GM12891 (cell line): Measurements from ENCODE around the gene VIPR1.

ENCODE experiments used
- DNase-seq: peaks from one replicate; pipeline ENCODE4 v3.0.0; 2011; ENCODE audit warnings: low spot score; ENCODE audit not compliant: insufficient read length
- FAIRE-seq: peaks from 2 replicates; lab custom pipeline; 2011; peaks lifted over from hg19 to GRCh38; lab: Jason Lieb, UNC
- PAX5 ChIP-seq: IDR thresholded peaks from 2 replicates; pipeline ENCODE4 v1.6.1; 2011; ENCODE audit warnings: low read length, moderate library complexity, mild to moderate bottlenecking; ENCODE audit not compliant: insufficient read depth, severe bottlenecking
- POLR2A ChIP-seq: IDR thresholded peaks from 2 replicates; pipeline ENCODE4 v1.6.1; 2011; ENCODE audit warnings: low read depth, low read length, control low read depth
- POLR2AphosphoS5 ChIP-seq: IDR thresholded peaks from 2 replicates; pipeline ENCODE4 v1.6.1; 2011; ENCODE audit warnings: low read depth, low read length, control low read depth
- POU2F2 ChIP-seq: IDR thresholded peaks from 2 replicates; pipeline ENCODE4 v1.6.1; 2011; ENCODE audit warnings: low read depth, mild to moderate bottlenecking, control low read depth, low read length, moderate library complexity
- SPI1 ChIP-seq: IDR thresholded peaks from 2 replicates; pipeline ENCODE4 v1.6.1; 2011; ENCODE audit warnings: low read depth, low read length, control low read depth
- TAF1 ChIP-seq: IDR thresholded peaks from 2 replicates; pipeline ENCODE4 v1.6.1; 2011; ENCODE audit warnings: low read depth, low read length, control low read depth

The VIPR1 gene

GRCh38 chr3:42503957-42504333 lies 1.5 kb downstream of the VIPR1 start:
- DNase-seq (no peak), FAIRE-seq (no peak)
- TF ChIP-seq PAX5, result no peak
- TF ChIP-seq TAF1, result no peak
- TF ChIP-seq POLR2A, result no peak
- TF ChIP-seq POLR2AphosphoS5, result no peak
- TF ChIP-seq SPI1, result no peak
- TF ChIP-seq POU2F2, result no peak

DNA sequence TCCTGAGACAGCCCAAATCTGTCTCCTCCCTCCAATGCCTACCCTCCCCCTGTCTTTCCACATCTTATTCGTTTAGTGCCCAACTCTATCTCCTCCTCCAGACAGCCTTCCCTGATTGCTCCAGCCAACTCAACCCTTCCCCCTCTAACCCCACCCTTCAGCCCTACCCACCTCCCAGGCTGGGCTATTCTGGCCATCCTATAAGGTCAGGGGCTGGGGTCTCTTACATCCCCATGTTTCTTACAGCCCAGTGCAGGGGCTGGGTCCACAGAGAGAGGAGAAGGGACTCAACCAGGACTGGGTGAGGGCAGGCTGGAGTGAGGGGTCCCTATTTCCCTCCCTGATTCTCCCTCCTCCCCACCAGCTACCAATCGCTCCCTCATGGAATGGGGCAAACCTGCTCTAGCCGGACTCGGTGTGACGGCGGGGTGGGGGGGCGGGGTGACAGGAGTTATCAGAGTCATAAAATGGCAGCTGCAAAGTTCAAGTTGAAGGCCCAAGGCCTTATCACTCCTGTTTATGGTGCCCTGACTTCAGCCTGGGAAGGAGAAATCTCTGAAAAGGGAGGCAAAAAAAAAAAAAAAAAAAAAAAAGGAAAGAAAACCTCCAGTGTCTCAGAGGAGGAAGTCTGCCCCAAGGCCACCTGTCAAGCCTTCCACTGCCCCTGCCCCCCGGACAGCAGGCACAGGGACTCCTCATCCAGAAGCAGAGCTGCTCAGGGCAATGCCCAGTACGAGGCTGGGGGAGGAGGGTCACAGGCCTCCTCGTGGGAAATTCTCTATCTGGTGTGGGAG lies 2.1 kb downstream of the VIPR1 start:
- no peak for TF ChIP-seq TAF1
- no peak for TF ChIP-seq POLR2AphosphoS5
- no peak for TF ChIP-seq SPI1
- TF ChIP-seq POLR2A, result no peak
- TF ChIP-seq POU2F2, result no peak
- no peak for TF ChIP-seq PAX5
- FAIRE-seq, result no peak
- no peak for DNase-seq

- FAIRE-seq (no peak), DNase-seq (no peak)
- no peak for TF ChIP-seq POLR2AphosphoS5
- no peak for TF ChIP-seq TAF1
- no peak for TF ChIP-seq SPI1
- no peak for TF ChIP-seq PAX5
- no peak for TF ChIP-seq POLR2A
- TF ChIP-seq POU2F2, result no peak
Measured at GRCh38 chr3:42505128-42505848, 2.8 kb downstream of the VIPR1 start.

DNA sequence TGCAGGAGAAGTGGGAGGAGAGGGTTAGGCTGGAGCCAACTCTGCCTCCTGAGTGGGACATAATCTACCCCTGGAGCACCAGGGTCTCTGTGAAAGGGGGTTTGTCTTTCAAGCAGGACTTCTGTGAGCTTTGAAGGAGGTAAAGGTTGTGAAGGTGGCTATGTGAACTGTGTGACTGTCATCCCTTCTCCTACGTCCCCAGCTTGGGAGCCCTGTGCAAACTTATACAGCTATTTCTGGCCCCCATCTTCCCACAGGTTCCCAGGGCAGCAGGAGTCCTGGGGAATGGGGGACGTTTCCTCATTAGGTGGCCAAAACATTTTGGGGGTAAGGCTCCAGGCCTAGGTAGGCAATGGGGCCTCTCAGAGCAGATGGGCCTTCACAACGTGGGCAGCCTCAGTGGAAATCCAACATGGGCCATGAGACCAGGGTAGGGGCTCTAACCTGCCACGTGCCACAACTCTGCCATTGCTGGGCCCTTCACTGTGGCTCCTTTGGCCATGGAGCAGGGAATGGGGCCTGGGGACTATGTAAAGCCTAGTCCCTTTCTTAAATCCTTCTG lies 3.5 kb downstream of the VIPR1 start:
- TF ChIP-seq PAX5 (no peak), POU2F2 (no peak), POLR2A (no peak), POLR2AphosphoS5 (no peak), SPI1 (no peak), TAF1 (no peak)
- DNase-seq (no peak), FAIRE-seq (no peak)

GRCh38 chr3:42507252-42507651 lies 4.8 kb downstream of the VIPR1 start:
- no peak for DNase-seq
- FAIRE-seq, result no peak
- TF ChIP-seq POLR2A (no peak), POLR2AphosphoS5 (no peak), SPI1 (no peak)

DNA sequence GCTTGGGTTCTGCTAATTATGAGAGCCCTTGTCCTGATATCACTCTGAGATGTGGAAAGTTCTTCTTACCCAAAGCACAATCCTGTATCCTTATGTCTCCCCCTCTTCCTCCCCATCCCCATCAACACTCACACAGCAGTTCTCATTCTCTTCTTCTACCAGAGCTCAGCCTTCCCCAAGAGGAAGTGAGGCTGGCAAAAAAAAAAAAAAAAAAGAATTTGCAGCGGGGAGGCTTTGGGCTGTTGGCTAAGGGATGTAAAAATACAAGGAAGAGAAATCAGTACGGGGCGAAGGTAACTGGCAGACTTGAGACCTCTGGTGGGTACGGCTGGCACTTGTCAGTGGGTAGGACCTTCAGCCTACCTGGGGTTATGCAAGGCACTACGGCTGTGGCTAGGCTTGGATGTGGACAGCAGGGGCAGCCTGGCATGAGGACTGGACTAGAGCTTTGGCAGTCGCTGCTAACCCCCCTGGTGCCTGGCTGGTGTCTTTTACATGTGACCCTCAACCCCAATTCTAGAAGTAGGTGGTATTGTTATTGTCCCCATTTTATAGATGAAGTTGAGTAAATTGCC lies 5.4 kb downstream of the VIPR1 start:
- DNase-seq, result no peak
- no peak for FAIRE-seq
- TF ChIP-seq POU2F2 (no peak), SPI1 (no peak), PAX5 (no peak), POLR2AphosphoS5 (no peak), TAF1 (no peak), POLR2A (no peak)

- no peak for TF ChIP-seq POU2F2
- no peak for TF ChIP-seq PAX5
- TF ChIP-seq POLR2AphosphoS5, result no peak
- TF ChIP-seq TAF1, result no peak
- TF ChIP-seq SPI1, result no peak
- no peak for TF ChIP-seq POLR2A
- FAIRE-seq, result no peak
Measured at GRCh38 chr3:42508562-42508961, 6.1 kb downstream of the VIPR1 start.

GRCh38 chr3:42509111-42509510 lies 6.7 kb downstream of the VIPR1 start:
- FAIRE-seq (no peak), DNase-seq (no peak)
- TF ChIP-seq POLR2A (no peak), PAX5 (no peak), POLR2AphosphoS5 (no peak), TAF1 (no peak), SPI1 (no peak), POU2F2 (no peak)

More at GRCh38 chr3:42508562-42508961, 6.1 kb downstream of the VIPR1 start:
- no peak for DNase-seq

DNA sequence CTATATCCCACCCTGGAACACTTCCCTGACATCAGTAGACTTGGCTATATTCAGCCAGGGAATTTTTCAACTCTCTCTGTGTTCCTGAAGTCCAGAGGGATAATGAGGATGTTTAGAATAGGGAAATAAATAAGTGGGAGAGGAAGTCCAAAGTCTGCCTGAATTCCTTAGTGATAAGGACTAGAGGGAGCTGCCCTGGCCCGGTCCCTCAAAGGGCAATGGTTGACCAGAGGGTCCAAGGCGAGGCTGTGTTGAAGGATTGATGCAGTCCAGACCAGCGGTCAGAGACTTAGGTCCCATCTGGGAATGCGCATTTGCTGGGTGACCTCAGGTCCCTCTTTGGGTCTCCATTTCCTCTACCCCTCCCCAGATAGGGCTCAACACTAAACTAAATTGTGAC lies 7.9 kb downstream of the VIPR1 start:
- DNase-seq (no peak), FAIRE-seq (no peak)
- TF ChIP-seq PAX5, result no peak
- TF ChIP-seq POU2F2, result no peak
- no peak for TF ChIP-seq POLR2AphosphoS5
- no peak for TF ChIP-seq POLR2A
- no peak for TF ChIP-seq TAF1
- no peak for TF ChIP-seq SPI1
